ENCODE results near the gene PCYT2. TPM values are rescaled to one million over a fixed set of nuclear protein-coding genes. Genes with fewer than 3 reads are reported as not detected.

PCYT2 gene
- total and polyA plus RNA-seq, 9 of the 15 experiments (the other 6 are each of a cell fraction or from before 2014, with no cell fraction given): 0.92 to 134 (median 82.5) TPM

- FAIRE-seq (no peak), ATAC-seq (no peak), DNase-seq (ENCODE audit: extremely low read depth in 1 of 4, low spot score in 3 of 4) (no peak)
- intact Hi-C loops (cut with micrococcal nuclease): no loop called here
- POLR2A ChIA-PET: interaction anchor here (0.5 to 2.5 kb wide), 10 partner anchors 15 to 228 kb away, joined by 3 to 21 read pairs (median 4); partner anchors contain the start of gene MCRIP1
- Histone ChIP-seq H3K36me3 (ENCODE audit: control insufficient read depth, insufficient read depth, low read length) (peaks cover 81% of the 10 kb centered on the region), H3K9ac (ENCODE audit: insufficient read depth in 1 of 2, low read depth in 2 of 2, low read length in 2 of 2) (peak overlapping the region; percentile 99; a peak in 3 of 4 replicates), H2AFZ (ENCODE audit: low read depth, low read length) (no peak overlapping the region), H3K9me1 (ENCODE audit: control insufficient read depth, insufficient read depth, low read length) (peaks cover 16% of the 10 kb centered on the region), H3K79me2 (ENCODE audit: control insufficient read depth, insufficient read depth, low read length) (peaks cover 90% of the 10 kb centered on the region), H3K9me3 (replicated peaks; ENCODE audit: control insufficient read depth, insufficient read depth, low read depth, low read length) (no peaks in the 10 kb centered on the region), H3K4me1 (replicated peaks in 1 of 2; ENCODE audit: control insufficient read depth in 2 of 2, insufficient read depth in 2 of 2, low read length in 2 of 2) (peaks cover 23 to 41% of the 10 kb centered on the region in 2 experiments), H3K27me3 (ENCODE audit: control insufficient read depth in 2 of 2, insufficient read depth in 2 of 2, low read length in 2 of 2) (no peaks in the 10 kb centered on the region), H3K4me2 (ENCODE audit: insufficient read depth, low read length) (peak overlapping the region; percentile 99), H3K27ac (ENCODE audit: extremely low read depth, low read depth, low read length) (peak overlapping the region; percentile 94; the same call in 2 of the 3 replicates), H4K20me1 (replicated peaks; ENCODE audit: control insufficient read depth, insufficient read depth, low read length) (peaks cover 25% of the 10 kb centered on the region), H3K4me3 (peak overlapping the region; percentile 94)
- in situ Hi-C loops (cut with MboI): no loop called here
- BruUV-seq (replicated peaks): no TSS peak
- CTCF ChIA-PET (ENCODE audit: low intra/inter-chr PET ratio): no interaction called here
- 90% methylated on average over 22 of the region's 30 CpGs for WGBS (ENCODE audit: insufficient coverage, low coverage, missing lambda C conversion rate)
- TF ChIP-seq ATF4 (CRISPR knock-in tag; IDR thresholded peaks at IDR 0.05) (no peak), NBN (IDR thresholded peaks at IDR 0.05; ENCODE audit: low read depth) (no peak), RBBP5 (IDR thresholded peaks at IDR 0.05; ENCODE audit: borderline replicate concordance, insufficient read depth, low read length, poor library complexity, severe bottlenecking) (peak; percentile 2), ZNF184 (CRISPR knock-in tag; IDR thresholded peaks at IDR 0.05) (no peak), GATAD2A (IDR thresholded peaks at IDR 0.05) (no peak), CREB1 (IDR thresholded peaks at IDR 0.05) (no peak), CREB1 (CRISPR knock-in tag; IDR thresholded peaks at IDR 0.05) (no peak), HNRNPUL1 (IDR thresholded peaks at IDR 0.05; ENCODE audit: low read length) (no peak), HOXB6 (CRISPR knock-in tag; IDR thresholded peaks at IDR 0.05; ENCODE audit: borderline replicate concordance) (no peak), ZNF311 (CRISPR knock-in tag; IDR thresholded peaks at IDR 0.05) (no peak), HMBOX1 (IDR thresholded peaks at IDR 0.05) (no peak), RUNX1 (IDR thresholded peaks at IDR 0.05; ENCODE audit: low read depth) (no peak), MAX (CRISPR knock-in tag; IDR thresholded peaks at IDR 0.05) (peak; percentile 55), MECOM (CRISPR knock-in tag; IDR thresholded peaks at IDR 0.05) (no peak), NR2C1 (IDR thresholded peaks at IDR 0.05) (no peak), NR2C1 (tag; IDR thresholded peaks at IDR 0.05) (no peak), BRF1 (IDR thresholded peaks at IDR 0.05; ENCODE audit: borderline replicate concordance, extremely low read depth, insufficient read length) (no peak), PML (IDR thresholded peaks at IDR 0.05; ENCODE audit: low read length) (no peak), PPARD (CRISPR knock-in tag; IDR thresholded peaks at IDR 0.05) (no peak), CTBP1 (IDR thresholded peaks at IDR 0.05; ENCODE audit: borderline replicate concordance) (no peak), FOXP1 (CRISPR knock-in tag; IDR thresholded peaks at IDR 0.05) (peak; percentile 58; the same call in 1 of the 2 replicates), ZBTB34 (CRISPR knock-in tag; IDR thresholded peaks at IDR 0.05) (no peak)
These were observed 52.8 kb downstream of the PCYT2 start for GRCh38 chr17:81858170-81858966.
